K562 (cell line): Measurements from ENCODE around the gene ZNF213. TPM values are rescaled to one million over a fixed set of nuclear protein-coding genes. Genes with fewer than 3 reads are reported as not detected.

ENCODE experiments used
- BHLHE40 ChIP-seq: IDR thresholded peaks from 2 replicates; pipeline ENCODE4 v1.6.1; 2011; ENCODE audit warnings: low read length, improper control_type of control experiment
- CHAMP1 ChIP-seq: fragments of 450-650 bp; IDR thresholded peaks from 2 replicates; pipeline ENCODE4 v1.6.1; 2016; ENCODE audit warnings: mild to moderate bottlenecking
- ELF2 ChIP-seq: fragments of 250-450 bp; sonication (Bioruptor Pico); IDR thresholded peaks from 2 replicates; pipeline ENCODE4 v1.5.0; 2021; ENCODE audit warnings: mild to moderate bottlenecking
- ETS2 ChIP-seq: IDR thresholded peaks from 2 replicates; pipeline ENCODE4 v1.6.1; 2016; ENCODE audit warnings: borderline replicate concordance, missing genetic modification characterization, mild to moderate bottlenecking, moderate library complexity, missing compliant biosample characterization; ENCODE audit not compliant: poor library complexity, severe bottlenecking
- GATA2 ChIP-seq: sonication (generic); formaldehyde crosslinking; IDR thresholded peaks from 2 replicates; pipeline ENCODE4 v1.4.0; 2020; ENCODE audit warnings: mild to moderate bottlenecking, missing genetic modification reagents
- HBP1 ChIP-seq: fragments of 450-650 bp; formaldehyde crosslinking; IDR thresholded peaks from 2 replicates; pipeline ENCODE4 v1.4.0; 2022; ENCODE audit warnings: missing genetic modification characterization
- IRF2 ChIP-seq: sonication (generic); formaldehyde crosslinking; IDR thresholded peaks from 2 replicates; pipeline ENCODE4 v1.8.1; 2022; ENCODE audit warnings: mild to moderate bottlenecking, missing genetic modification reagents
- KLF10 ChIP-seq: fragments of 250-450 bp; sonication (Bioruptor Pico); IDR thresholded peaks from 2 replicates; pipeline ENCODE4 v1.6.1; 2021; ENCODE audit warnings: matching md5 sums
- MAZ ChIP-seq, 2 experiments: fragments of 450-650 bp in 1 of 2; sonication (generic) in 1 of 2; formaldehyde crosslinking; IDR thresholded peaks in 1 of 2; conservative IDR thresholded peaks in 1 of 2; 2 replicates each; pipeline versions ENCODE4 v1.4.0 to v1.5.0; 2020; ENCODE audit warnings: mild to moderate bottlenecking in 1 of 2, missing genetic modification reagents in 1 of 2
- NBN ChIP-seq: fragments of 450-650 bp; IDR thresholded peaks from 2 replicates; pipeline ENCODE4 v1.6.1; 2016; ENCODE audit warnings: low read depth, mild to moderate bottlenecking
- NFE2 ChIP-seq: IDR thresholded peaks from 2 replicates; pipeline ENCODE4 v1.6.1; 2014; ENCODE audit warnings: antibody characterized with exemption, low read depth
- NR2C2 ChIP-seq, 2 experiments: fragments of 200-800 bp in 1 of 2; sonication (Bioruptor generic) in 1 of 2; sonication (generic) in 1 of 2; formaldehyde crosslinking in 1 of 2; IDR thresholded peaks; 2 replicates each; pipeline versions ENCODE4 v1.6.1 to v1.8.0; 2016 to 2022; ENCODE audit warnings: mild to moderate bottlenecking in 1 of 2, missing compliant biosample characterization in 1 of 2, missing genetic modification characterization in 1 of 2, missing genetic modification reagents in 1 of 2
- PHF20 ChIP-seq: fragments of 450-650 bp; IDR thresholded peaks from 2 replicates; pipeline ENCODE4 v1.6.1; 2018; ENCODE audit not compliant: partially characterized antibody
- PML ChIP-seq: IDR thresholded peaks from 2 replicates; pipeline ENCODE4 v1.6.1; 2012; ENCODE audit warnings: low read length, inconsistent platforms
- POLR2AphosphoS5 ChIP-seq: IDR thresholded peaks from 2 replicates; pipeline ENCODE4 v1.6.1; 2011; ENCODE audit warnings: mild to moderate bottlenecking, low read depth, low read length, moderate library complexity; ENCODE audit not compliant: control insufficient read depth, insufficient read depth
- SIRT6 ChIP-seq: IDR thresholded peaks from one replicate; pipeline ENCODE4 v1.6.1; 2012; ENCODE audit warnings: low read depth, mild to moderate bottlenecking, control low read depth, inconsistent platforms, low read length, moderate library complexity
- SLC30A9 ChIP-seq: fragments of 250-450 bp; sonication (Bioruptor Pico); IDR thresholded peaks from 2 replicates; pipeline ENCODE4 v1.8.0; 2022; ENCODE audit warnings: mild to moderate bottlenecking, moderate library complexity
- ZC3H4 ChIP-seq: sonication (generic); formaldehyde crosslinking; IDR thresholded peaks from 2 replicates; pipeline ENCODE4 v1.9.0; 2021; ENCODE audit warnings: missing genetic modification reagents, borderline replicate concordance
- ZFX ChIP-seq: sonication (generic); formaldehyde crosslinking; IDR thresholded peaks from 2 replicates; pipeline ENCODE4 v1.8.0; 2022; ENCODE audit warnings: mild to moderate bottlenecking, missing genetic modification reagents, moderate library complexity
- ZNF324 ChIP-seq: fragments of 250-450 bp; sonication (Bioruptor Pico); IDR thresholded peaks from 2 replicates; pipeline ENCODE4 v1.4.0; 2020; ENCODE audit warnings: mild to moderate bottlenecking
- ZNF354B ChIP-seq: fragments of 250-450 bp; sonication (Bioruptor Pico); IDR thresholded peaks from 2 replicates; pipeline ENCODE4 v1.4.0; 2020
- polyA plus RNA-seq, 8 experiments: library from polyadenylated mRNA; depleted of rRNA in 4 of 8; stranded (reverse) in 5 of 8; unstranded in 3 of 8; fragments of >200 nt; fragmentation: Nextera tagmentation in 2 of 8; fragmentation: Illumina TruSeq in 1 of 8; extraction: Ambion mirVana in 2 of 8; extraction: Trizol in 1 of 8; gene quantifications; 2 replicates each; pipeline versions ENCODE4 v1.2.1 to v1.2.3, GENCODE V29; 2011 to 2014; ENCODE audit warnings: inconsistent platforms in 1 of 8, missing spikeins in 1 of 8
- total RNA-seq, 7 experiments: library from RNA; depleted of rRNA in 6 of 7; stranded (reverse); fragments of >200 nt in 6 of 7; fragmentation: Illumina TruSeq in 2 of 7; extraction: Trizol in 2 of 7; gene quantifications; 2 replicates each; pipeline versions ENCODE4 v1.2.1 to v1.2.3, GENCODE V29; 2011 to 2021; ENCODE audit warnings: low replicate concordance in 1 of 7
- TF ChIP-seq, protein P1 (sequence below): fragments of 250-450 bp; sonication (Bioruptor Pico); IDR thresholded peaks from 2 replicates; pipeline ENCODE4 v1.8.0; 2022; ENCODE audit warnings: inconsistent platforms
- TF ChIP-seq, protein P2 (sequence below): fragments of 250-450 bp; sonication (Bioruptor Pico); IDR thresholded peaks from 2 replicates; pipeline ENCODE4 v1.9.0; 2021; ENCODE audit warnings: mild to moderate bottlenecking

ZNF213 gene
- total and polyA plus RNA-seq, 9 of the 15 experiments (the other 6 are each of a cell fraction or from before 2014, with no cell fraction given) = 0.49 to 10.0 (median 1.8) TPM

DNA sequence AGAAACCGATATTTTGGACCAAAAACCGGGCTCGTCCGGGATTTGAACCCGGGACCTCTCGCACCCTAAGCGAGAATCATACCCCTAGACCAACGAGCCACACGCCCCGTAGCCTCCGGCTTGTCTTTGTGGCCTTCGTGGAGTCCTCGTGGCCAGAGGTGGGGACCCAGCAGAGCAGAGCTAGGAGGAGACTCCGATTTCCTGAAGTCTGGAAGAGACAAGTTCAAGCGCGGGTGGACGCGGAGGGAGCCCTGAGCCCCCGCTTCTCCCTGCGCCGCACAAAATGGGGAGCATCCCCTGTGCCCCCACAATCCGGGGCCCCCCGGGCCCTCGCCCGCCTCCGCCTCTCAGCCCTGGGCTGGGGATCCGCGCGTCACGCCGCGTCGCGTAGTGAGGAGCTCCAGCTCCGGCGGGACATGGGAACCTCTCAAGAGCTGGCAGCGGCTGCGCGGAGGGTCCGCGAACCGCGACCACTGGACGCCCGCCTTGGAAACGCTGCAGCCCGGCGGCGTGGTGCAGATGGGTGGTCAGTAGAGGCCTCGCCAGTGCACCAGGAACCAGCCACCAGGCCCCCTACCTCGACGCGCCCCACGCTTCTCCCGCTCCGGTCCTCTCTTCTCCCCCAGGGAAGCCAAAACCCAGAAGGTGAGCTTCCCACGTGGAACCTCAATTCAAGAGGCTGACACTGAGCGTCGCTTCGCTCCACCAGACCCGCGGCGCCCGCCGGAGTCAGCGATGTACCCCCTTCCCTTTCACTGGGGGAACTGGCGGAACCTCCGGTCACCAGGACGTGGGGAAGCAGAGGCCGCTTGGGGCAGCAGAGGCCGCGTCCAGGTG is 48.0 kb downstream of the ZNF213 start (continued):
- TF ChIP-seq CHAMP1 (no peak), NR2C2 (CRISPR knock-in tag; IDR thresholded peaks at IDR 0.05) (no peak), NR2C2 (tag; IDR thresholded peaks at IDR 0.05) (no peak), ZFX (CRISPR knock-in tag) (peak; percentile 81), BHLHE40 (0 out of 2 replicates have a peak, but pooled peaks have one; percentile 1), MAZ (CRISPR knock-in tag; conservative IDR thresholded peaks at IDR 0.05 in 1 of 2, IDR thresholded peaks at IDR 0.05 in 1 of 2) (peak; percentile 10 to 46; a peak in 1 of 4 replicates), ZNF354B (CRISPR knock-in tag) (no peak), NBN (no peak), KLF10 (CRISPR knock-in tag) (no peak), SLC30A9 (CRISPR knock-in tag) (no peak), PHF20 (peak; percentile 35), ZNF324 (CRISPR knock-in tag) (no peak), SIRT6 (no peak), ZC3H4 (CRISPR knock-in tag) (no peak), IRF2 (CRISPR knock-in tag) (no peak), GATA2 (no peak), POLR2AphosphoS5 (no peak), ETS2 (tag) (no peak), HBP1 (no peak), NFE2 (no peak), ELF2 (no peak), PML (no peak)
- TF ChIP-seq, protein P1, sequence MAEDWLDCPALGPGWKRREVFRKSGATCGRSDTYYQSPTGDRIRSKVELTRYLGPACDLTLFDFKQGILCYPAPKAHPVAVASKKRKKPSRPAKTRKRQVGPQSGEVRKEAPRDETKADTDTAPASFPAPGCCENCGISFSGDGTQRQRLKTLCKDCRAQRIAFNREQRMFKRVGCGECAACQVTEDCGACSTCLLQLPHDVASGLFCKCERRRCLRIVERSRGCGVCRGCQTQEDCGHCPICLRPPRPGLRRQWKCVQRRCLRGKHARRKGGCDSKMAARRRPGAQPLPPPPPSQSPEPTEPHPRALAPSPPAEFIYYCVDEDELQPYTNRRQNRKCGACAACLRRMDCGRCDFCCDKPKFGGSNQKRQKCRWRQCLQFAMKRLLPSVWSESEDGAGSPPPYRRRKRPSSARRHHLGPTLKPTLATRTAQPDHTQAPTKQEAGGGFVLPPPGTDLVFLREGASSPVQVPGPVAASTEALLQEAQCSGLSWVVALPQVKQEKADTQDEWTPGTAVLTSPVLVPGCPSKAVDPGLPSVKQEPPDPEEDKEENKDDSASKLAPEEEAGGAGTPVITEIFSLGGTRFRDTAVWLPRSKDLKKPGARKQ (CRISPR knock-in tag) = no peak
- TF ChIP-seq, protein P2, sequence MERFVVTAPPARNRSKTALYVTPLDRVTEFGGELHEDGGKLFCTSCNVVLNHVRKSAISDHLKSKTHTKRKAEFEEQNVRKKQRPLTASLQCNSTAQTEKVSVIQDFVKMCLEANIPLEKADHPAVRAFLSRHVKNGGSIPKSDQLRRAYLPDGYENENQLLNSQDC (CRISPR knock-in tag) = no peak
